ENCODE data around the gene ARID2.

DNA sequence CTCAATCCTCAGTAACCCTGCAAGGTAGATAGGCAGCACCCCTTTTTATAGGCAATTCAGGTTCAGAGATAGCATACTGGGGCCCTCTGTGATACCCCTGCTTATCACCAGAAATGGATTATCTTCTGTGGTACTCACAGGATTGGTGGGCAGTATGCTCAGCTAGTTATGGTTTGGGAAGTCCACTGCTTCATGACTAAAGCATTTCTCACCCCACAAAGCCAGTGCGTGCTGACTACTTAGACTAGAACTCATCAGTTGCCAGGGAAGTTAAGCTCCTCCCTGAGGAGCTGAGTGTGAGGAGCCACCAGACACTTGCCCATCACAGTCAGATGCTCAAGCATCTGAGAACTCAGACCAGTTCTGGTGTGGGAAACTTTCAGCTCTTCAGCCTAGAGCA lies 184.6 kb downstream of the ARID2 start:
- TF ChIP-seq, protein P1, sequence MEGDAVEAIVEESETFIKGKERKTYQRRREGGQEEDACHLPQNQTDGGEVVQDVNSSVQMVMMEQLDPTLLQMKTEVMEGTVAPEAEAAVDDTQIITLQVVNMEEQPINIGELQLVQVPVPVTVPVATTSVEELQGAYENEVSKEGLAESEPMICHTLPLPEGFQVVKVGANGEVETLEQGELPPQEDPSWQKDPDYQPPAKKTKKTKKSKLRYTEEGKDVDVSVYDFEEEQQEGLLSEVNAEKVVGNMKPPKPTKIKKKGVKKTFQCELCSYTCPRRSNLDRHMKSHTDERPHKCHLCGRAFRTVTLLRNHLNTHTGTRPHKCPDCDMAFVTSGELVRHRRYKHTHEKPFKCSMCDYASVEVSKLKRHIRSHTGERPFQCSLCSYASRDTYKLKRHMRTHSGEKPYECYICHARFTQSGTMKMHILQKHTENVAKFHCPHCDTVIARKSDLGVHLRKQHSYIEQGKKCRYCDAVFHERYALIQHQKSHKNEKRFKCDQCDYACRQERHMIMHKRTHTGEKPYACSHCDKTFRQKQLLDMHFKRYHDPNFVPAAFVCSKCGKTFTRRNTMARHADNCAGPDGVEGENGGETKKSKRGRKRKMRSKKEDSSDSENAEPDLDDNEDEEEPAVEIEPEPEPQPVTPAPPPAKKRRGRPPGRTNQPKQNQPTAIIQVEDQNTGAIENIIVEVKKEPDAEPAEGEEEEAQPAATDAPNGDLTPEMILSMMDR (IDR thresholded peaks at IDR 0.05), result no peak
- no peak for TF ChIP-seq POLR2A (IDR thresholded peaks at IDR 0.05)
